ELF-1 (cell line): Measurements from ENCODE around the gene LMNB1.
"Not testable (repeated sequence)": the region's sequence is repeated elsewhere in the genome, so short reads cannot be mapped to it uniquely, and the experiment has no call there.

Experiments
- DNase-seq: peaks from one replicate; pipeline ENCODE4 v3.0.0-alpha.2; 2016; ENCODE audit warnings: low read depth, low spot score

Gene LMNB1

GRCh38 chr5:126776499-126777256 is at the start of gene LMNB1:
TSS of gene LMNB1 (plus strand) at chr5:126777136. CDS start at chr5:126777509, 373 bp downstream.
- peak; percentile 99 for DNase-seq

GRCh38 chr5:126732716-126733115 is 44.2 kb upstream of the LMNB1 start:
- no peak for DNase-seq

GRCh38 chr5:126734573-126734972 is 42.4 kb upstream of the LMNB1 start:
- not testable (repeated sequence) for DNase-seq

GRCh38 chr5:126736141-126736540 is 40.8 kb upstream of the LMNB1 start:
- DNase-seq = peak; percentile 47

- DNase-seq = no peak
Observed at GRCh38 chr5:126741361-126741760, 35.6 kb upstream of the LMNB1 start.

- no peak for DNase-seq
Observed at GRCh38 chr5:126742425-126742824, 34.5 kb upstream of the LMNB1 start.

GRCh38 chr5:126744836-126745235 is 32.1 kb upstream of the LMNB1 start:
- DNase-seq = no peak

GRCh38 chr5:126745259-126745992 is 31.5 kb upstream of the LMNB1 start:
- DNase-seq = peak; percentile 91

- no peak for DNase-seq
Observed at GRCh38 chr5:126746290-126746689, 30.6 kb upstream of the LMNB1 start.

- no peak for DNase-seq
Observed at GRCh38 chr5:126752081-126752785, 24.7 kb upstream of the LMNB1 start.

- DNase-seq = no peak
Observed at GRCh38 chr5:126753227-126753626, 23.7 kb upstream of the LMNB1 start.

GRCh38 chr5:126754609-126755008 is 22.3 kb upstream of the LMNB1 start:
- DNase-seq = no peak

- DNase-seq = peak; percentile 18
Observed at GRCh38 chr5:126755593-126755992, 21.3 kb upstream of the LMNB1 start.

GRCh38 chr5:126757713-126758357 is 19.1 kb upstream of the LMNB1 start:
- no peak for DNase-seq

GRCh38 chr5:126763371-126763770 is 13.6 kb upstream of the LMNB1 start:
- DNase-seq = no peak

- DNase-seq = no peak
Observed at GRCh38 chr5:126769703-126770102, 7.2 kb upstream of the LMNB1 start.

- DNase-seq = not testable (repeated sequence)
Observed at GRCh38 chr5:126773536-126773935, 3.4 kb upstream of the LMNB1 start.

- not testable (repeated sequence) for DNase-seq
Observed at GRCh38 chr5:126774595-126774994, 2.3 kb upstream of the LMNB1 start.

GRCh38 chr5:126777257-126777974 is 480 bp downstream of the LMNB1 start:
- peak; percentile 72 for DNase-seq

GRCh38 chr5:126777975-126778674 is 1.2 kb downstream of the LMNB1 start:
- DNase-seq = peak; percentile 98
